NCI-H510A treated with DMSO at 0.1 percent for 48 hours (cell line): ENCODE results near the gene TSNAXIP1.
"Not testable (repeated sequence)": the region's sequence is repeated elsewhere in the genome, so short reads cannot be mapped to it uniquely, and the experiment has no call there.

Source experiments
- DNase-seq: peaks from one replicate; lab custom pipeline; 2025; lab: John Stamatoyannopoulos, UW

The TSNAXIP1 gene

DNA sequence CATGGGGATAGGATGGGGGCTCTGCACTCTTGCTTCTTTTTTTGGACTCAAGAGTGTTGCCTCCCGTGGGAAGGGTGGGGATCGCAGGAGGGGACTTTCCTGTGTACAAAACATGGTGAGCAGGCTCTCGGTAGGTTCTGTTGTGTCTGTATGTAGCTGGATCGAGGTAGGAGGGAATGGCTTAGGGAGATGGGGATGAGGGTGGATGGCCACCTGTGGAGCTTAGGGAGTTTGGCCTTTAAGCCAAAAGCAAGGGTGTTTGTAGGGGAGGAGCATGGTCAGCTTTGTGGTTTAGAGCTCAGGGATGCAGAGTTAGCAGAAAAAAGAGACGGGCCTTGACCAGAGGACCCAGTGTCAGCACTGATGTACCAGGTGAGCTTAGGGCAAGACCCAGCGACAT is 55.2 kb downstream of the TSNAXIP1 start:
- DNase-seq: no peak

DNA sequence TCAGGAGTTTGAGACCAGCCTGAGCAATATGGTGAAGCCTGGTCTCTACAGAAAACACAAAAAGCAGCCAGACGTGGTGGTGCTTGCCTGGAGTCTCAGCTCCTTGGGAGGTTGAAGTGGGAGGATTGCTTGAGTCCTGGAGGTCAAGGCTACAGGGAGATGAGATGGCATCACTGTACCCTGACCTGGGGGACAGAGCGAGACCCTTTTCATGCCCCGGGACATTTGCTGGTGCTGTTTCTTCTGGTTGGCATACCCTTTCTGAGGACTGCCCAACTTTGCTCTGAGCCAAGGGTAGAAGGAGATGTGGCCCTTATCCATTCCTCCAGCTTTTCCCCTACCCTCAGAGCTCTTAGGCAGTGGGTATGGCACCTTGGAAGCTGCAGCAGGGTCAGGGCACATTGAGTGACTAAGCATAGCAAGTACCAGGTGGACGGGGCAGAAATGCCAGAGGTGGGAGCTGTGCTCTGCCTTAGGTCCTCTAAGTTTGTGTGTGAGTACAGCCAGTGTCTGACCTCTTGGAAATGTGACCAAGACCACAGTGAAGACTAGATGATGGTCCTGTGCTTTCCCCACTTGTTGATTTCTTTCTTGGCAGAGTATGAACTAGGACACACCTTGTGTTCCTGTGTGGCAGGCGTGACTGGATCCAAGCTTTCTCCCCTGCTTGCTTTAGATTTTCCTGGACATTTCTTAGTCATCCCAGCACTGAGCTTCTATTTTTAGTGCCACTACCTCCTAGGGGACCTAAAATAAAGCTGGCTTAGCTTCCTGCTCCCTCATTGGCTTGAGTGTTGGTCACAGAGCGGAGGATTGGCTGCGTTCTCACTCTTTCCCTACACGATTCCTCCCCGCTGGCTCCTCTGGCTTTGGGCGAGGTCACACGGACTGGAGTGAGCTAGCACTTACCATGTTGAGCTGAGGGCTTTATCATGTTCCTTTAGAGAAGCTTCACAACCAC is 56.2 kb downstream of the TSNAXIP1 start:
- DNase-seq: no peak

DNA sequence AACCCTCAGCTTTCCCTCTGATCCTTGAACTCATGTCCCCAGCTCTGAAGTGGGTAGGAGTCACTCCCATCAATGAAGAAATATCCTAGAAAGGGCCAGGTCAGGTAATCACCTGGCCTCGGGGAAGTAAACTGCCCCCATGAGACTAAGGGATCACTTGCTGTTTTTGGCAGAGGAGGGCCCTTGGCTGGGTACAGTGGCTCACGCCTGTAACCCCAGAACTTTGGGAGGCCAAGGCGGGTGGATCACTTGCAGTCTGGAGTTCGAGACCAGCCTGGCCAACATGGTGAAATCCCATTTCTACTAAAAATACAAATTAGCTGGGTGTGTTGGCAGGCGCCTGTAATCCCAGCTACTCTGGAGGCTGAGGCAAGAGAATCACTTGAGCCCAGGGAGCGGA is 57.4 kb downstream of the TSNAXIP1 start:
- DNase-seq: not testable (repeated sequence)

DNA sequence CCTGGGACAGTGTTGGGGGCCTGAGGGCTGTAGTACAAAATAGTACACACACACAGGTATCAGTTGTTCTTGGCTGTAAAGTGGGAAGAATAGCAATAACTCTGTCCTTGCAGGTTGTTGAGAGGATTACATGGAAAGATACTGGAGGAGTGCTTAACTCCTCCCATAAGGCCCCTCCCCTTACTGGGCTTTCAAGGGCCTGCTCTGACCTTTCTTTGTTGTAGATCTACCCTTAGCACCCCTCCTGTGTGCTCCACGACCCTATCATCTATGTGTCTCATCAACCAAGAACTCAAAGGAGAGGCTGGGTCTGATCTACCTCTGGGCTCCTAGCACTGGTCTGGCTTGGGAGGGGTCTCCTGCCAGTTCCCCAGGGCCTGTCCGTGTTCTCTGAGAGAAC is 57.9 kb downstream of the TSNAXIP1 start:
- DNase-seq: no peak

DNA sequence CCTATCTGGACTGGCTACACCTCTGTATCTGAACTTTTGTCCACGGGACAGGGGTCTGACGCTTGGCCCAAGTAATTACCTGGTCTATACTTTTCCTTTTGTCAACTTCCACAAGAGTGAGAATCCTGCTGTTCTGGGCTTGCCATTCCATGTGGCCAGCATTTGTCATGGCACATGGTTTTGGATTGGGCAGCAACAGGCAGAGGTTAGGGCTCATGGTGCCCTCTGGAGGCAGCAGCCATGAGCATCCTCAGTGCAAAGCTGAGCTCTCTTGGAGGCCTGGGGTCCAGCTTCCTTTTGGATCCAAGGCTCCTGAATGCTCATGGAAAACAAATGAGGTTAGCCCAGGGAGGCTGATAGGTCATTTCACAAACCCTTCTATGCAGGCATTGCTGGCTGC is 58.6 kb downstream of the TSNAXIP1 start:
- DNase-seq: no peak

DNA sequence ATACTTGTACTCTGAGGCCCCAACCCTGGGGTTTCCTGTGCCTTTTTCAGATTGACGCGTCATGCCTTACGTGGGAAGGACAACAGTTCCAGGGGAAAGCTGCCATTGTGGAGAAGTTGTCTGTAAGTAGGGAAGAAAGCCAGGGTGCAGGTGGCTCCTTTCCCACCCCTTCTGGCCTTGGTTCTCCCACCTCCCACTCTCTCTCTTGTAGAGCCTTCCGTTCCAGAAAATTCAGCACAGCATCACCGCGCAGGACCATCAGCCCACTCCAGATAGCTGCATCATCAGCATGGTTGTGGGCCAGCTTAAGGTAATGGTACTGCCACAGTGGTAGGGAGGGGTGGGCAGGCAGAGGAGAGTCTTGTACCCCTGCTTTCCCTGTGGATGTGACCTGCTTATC is 61.6 kb downstream of the TSNAXIP1 start:
- no peak for DNase-seq

GRCh38 chr16:67869653-67870052 is 63.0 kb downstream of the TSNAXIP1 start:
- no peak for DNase-seq

GRCh38 chr16:67871256-67871655 is 64.6 kb downstream of the TSNAXIP1 start:
- no peak for DNase-seq

DNA sequence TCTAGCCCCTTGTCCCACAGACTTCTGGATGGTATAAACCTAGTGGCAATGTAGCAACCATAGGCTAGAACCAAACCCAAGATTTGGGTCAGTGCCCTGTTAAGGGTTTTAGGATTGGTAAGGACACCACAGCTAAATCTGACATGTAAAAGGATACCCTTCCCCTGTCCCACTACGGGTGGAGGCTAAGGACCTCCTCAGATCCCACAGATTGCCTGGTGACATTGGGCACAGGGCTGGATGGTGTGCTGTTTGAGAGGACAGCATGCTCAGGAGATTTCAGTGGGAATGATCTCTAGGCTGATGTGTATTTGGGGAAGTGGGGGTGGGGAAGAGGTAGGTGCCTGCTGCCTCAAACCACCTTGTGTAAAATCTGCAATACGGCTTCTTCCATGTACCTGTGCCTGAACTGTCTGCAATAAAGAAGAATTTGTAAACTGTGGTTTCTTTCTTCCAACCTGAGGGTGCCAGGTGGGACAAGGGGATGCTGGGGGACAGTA is 65.5 kb downstream of the TSNAXIP1 start:
- DNase-seq: no peak

DNA sequence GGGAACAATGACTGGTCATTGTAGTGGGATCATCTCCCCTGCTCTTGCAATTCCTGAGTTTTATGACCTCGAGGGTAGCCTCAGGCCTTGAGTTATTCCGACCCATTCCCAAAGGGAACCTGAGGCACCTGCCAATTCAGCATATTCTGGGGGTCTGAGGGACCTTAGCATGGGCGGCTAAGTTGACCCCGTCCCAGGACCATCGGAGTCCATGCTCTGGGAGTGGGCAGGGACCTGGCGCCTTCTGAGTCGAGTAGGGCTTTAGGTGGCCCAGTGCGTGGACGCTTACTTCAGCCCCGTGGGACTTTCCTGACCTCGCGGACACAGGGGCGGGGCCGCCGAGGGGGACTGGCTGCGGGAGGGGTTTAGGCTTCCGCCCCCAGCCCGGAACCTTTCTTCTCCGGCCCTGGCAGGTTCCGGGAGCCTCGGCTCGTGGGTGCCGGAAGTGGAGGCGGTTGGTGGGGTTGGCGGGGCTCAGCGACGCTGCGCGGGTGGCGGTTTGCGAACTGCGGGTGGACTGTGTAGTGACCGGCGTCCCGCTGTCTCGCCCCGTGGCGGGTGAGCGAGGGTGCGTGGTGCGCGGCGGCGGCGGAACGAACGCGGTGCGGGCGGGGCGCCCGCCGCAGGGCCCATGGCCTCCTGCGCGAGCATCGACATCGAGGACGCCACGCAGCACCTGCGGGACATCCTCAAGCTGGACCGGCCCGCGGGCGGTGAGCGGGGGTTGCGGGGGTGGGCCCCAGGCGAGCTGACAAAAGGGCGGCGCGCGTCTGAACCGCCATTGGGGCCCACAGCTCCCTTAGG is 66.1 kb downstream of the TSNAXIP1 start, which contains the start of gene EDC4:
TSS of gene EDC4 (plus strand) at position 422 of the 804 bp plus-strand sequence. CDS start at position 632, 210 bp downstream.
- DNase-seq: peak; percentile 13

DNA sequence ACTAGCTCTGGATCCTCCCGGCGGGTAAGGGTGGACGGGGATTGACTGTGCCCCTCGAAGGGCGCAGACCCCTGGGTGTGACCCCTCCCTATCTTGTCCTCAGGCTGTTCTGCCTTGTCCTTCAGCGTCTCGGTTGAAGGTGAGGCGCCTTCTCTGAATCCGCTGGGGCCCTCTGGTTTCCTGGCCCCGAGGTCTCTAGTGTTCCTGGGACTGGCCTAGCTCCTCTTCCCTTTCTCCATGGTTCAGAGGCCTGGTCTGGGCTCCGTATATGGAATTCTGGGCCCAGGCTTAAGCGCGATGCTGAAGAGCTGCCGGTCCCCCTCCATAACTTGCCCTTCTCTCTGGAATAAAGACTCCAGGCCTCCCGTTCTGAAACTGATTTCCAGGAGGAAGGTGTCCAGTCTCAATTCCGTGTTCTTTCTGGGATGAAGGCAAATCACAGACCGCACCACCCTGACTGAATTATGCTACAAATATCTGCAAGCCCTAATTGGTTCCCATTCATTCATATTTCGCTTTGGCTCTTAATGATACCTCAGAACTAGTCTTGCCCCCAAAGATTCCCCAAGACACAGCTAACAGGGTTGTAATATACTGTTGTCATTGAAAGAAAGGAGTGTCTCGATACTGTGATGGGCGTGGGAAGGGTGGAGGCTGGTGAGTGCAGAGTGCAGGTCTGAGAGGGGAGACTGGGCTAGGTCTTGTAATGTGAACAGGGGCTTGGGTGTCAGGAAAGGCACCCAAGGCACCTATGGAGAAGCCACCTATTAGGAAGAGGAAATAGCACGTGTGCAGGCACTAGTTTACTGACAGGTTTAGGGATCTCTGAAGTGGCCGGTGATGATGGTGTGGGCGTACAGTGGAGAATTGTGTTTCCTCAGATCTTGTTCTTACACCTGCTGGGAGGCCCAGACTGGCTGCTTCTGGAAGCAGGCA is 67.0 kb downstream of the TSNAXIP1 start:
- DNase-seq: no peak

GRCh38 chr16:67874372-67874771 is 67.7 kb downstream of the TSNAXIP1 start:
- no peak for DNase-seq

- DNase-seq: no peak
These were observed 70.4 kb downstream of the TSNAXIP1 start for GRCh38 chr16:67877064-67877463.
